ENCODE data around the gene MBD5.

GRCh38 chr2:148541792-148542191 lies 520.9 kb downstream of the MBD5 start:
- TF ChIP-seq EZH2 (IDR thresholded peaks at IDR 0.05; ENCODE audit: insufficient read depth, poor library complexity, severe bottlenecking) (no peak), EZH2phosphoT487 (IDR thresholded peaks at IDR 0.05; ENCODE audit: insufficient read depth, low read depth) (no peak)
